HL-60 (cell line): ENCODE measurements around the gene MPP3.

Experiments used
- DNase-seq, 2 experiments: peaks; one replicate each; pipeline ENCODE4 v3.0.0-alpha.2; 2010 to 2020; ENCODE audit warnings: low read depth in 1 of 2, low spot score in 1 of 2
- H3K27ac ChIP-seq: fragments of 250-450 bp; sonication (Bioruptor Pico); replicated peaks from 2 replicates; pipeline ENCODE4 v1.5.1; 2020; ENCODE audit warnings: mild to moderate bottlenecking, moderate library complexity
- H3K27me3 ChIP-seq: fragments of 250-450 bp; sonication (Bioruptor Pico); 2 replicates; pipeline ENCODE4 v1.5.1; 2021; ENCODE audit warnings: mild to moderate bottlenecking, moderate library complexity; ENCODE audit not compliant: insufficient read depth, poor library complexity, severe bottlenecking
- H3K4me3 ChIP-seq: replicated peaks from 2 replicates; pipeline ENCODE4 v1.5.1; 2011; ENCODE audit warnings: mild to moderate bottlenecking, control low read depth, low read length; ENCODE audit not compliant: insufficient read depth
- GABPA ChIP-seq: IDR thresholded peaks from 2 replicates; pipeline ENCODE4 v1.6.1; 2012; ENCODE audit warnings: low read depth
- POLR2AphosphoS5 ChIP-seq: IDR thresholded peaks from 2 replicates; pipeline ENCODE4 v1.6.1; 2012; ENCODE audit warnings: low read depth
- SPI1 ChIP-seq: IDR thresholded peaks from 2 replicates; pipeline ENCODE4 v1.6.1; 2012; ENCODE audit warnings: low read depth, mild to moderate bottlenecking, borderline replicate concordance
- TF ChIP-seq, protein P1 (sequence below): IDR thresholded peaks from 2 replicates; pipeline ENCODE4 v1.6.1; 2012; ENCODE audit warnings: low read depth; ENCODE audit not compliant: insufficient replicate concordance
- TF ChIP-seq, protein P2 (sequence below): IDR thresholded peaks from one replicate; pipeline ENCODE4 v1.5.1; 2011; ENCODE audit warnings: low read length, control low read depth, inconsistent platforms; ENCODE audit not compliant: insufficient read depth

Gene MPP3

DNA sequence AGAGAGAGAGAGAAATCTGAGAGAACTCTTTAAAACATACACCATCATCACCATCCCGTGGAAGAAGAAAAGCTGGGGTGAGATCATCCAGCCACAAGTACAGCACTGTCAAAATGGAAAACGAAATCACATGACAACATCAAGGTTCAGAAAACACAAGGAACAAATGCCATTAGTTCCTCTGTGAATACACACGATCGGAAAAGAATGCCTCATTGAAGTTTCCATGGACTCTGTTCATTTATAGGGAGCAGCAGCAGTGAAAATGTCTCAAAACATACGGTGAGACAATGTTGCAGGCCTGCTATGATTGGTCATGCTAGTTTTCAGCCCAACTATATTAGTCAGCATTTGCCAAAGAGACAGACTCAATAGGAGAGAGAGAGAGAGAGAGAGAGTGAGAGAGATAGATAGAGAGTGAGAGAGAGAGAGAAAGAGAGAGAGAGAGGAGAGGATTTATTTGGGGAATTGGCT is 48.3 kb downstream of the MPP3 start:
- no peak for DNase-seq
- Histone ChIP-seq H3K27ac (no peak overlapping the region), H3K4me3 (no peak overlapping the region), H3K27me3 (no peaks in the 10 kb centered on the region)
- TF ChIP-seq, protein P1, sequence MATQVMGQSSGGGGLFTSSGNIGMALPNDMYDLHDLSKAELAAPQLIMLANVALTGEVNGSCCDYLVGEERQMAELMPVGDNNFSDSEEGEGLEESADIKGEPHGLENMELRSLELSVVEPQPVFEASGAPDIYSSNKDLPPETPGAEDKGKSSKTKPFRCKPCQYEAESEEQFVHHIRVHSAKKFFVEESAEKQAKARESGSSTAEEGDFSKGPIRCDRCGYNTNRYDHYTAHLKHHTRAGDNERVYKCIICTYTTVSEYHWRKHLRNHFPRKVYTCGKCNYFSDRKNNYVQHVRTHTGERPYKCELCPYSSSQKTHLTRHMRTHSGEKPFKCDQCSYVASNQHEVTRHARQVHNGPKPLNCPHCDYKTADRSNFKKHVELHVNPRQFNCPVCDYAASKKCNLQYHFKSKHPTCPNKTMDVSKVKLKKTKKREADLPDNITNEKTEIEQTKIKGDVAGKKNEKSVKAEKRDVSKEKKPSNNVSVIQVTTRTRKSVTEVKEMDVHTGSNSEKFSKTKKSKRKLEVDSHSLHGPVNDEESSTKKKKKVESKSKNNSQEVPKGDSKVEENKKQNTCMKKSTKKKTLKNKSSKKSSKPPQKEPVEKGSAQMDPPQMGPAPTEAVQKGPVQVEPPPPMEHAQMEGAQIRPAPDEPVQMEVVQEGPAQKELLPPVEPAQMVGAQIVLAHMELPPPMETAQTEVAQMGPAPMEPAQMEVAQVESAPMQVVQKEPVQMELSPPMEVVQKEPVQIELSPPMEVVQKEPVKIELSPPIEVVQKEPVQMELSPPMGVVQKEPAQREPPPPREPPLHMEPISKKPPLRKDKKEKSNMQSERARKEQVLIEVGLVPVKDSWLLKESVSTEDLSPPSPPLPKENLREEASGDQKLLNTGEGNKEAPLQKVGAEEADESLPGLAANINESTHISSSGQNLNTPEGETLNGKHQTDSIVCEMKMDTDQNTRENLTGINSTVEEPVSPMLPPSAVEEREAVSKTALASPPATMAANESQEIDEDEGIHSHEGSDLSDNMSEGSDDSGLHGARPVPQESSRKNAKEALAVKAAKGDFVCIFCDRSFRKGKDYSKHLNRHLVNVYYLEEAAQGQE, result no peak
- TF ChIP-seq SPI1 (no peak), POLR2AphosphoS5 (no peak), GABPA (no peak)
- TF ChIP-seq, protein P2, sequence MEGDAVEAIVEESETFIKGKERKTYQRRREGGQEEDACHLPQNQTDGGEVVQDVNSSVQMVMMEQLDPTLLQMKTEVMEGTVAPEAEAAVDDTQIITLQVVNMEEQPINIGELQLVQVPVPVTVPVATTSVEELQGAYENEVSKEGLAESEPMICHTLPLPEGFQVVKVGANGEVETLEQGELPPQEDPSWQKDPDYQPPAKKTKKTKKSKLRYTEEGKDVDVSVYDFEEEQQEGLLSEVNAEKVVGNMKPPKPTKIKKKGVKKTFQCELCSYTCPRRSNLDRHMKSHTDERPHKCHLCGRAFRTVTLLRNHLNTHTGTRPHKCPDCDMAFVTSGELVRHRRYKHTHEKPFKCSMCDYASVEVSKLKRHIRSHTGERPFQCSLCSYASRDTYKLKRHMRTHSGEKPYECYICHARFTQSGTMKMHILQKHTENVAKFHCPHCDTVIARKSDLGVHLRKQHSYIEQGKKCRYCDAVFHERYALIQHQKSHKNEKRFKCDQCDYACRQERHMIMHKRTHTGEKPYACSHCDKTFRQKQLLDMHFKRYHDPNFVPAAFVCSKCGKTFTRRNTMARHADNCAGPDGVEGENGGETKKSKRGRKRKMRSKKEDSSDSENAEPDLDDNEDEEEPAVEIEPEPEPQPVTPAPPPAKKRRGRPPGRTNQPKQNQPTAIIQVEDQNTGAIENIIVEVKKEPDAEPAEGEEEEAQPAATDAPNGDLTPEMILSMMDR, result no peak

DNA sequence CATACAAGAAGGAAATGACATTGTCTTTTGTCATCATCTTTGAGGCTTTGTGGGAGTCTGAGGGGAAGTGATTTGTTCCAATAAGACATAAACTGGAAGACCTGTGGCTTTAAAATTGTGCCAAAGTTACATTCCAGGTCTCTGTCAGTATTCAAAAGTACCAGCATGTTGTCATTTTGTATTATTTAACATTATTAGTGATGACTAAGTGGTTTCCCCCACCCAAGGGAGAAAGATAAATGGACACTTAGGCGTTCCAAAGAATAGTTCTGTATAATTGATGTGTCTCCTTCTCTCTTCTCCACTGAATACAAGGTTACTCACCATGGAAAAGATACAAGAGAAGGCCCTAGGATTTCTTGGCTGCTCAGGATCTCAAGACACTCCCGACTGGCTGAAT is 48.9 kb downstream of the MPP3 start:
- Histone ChIP-seq H3K27me3 (no peaks in the 10 kb centered on the region), H3K27ac (no peak overlapping the region), H3K4me3 (no peak overlapping the region)
- DNase-seq, result no peak
- TF ChIP-seq POLR2AphosphoS5, result no peak
- TF ChIP-seq, protein P2, result no peak
- TF ChIP-seq GABPA, result no peak
- TF ChIP-seq, protein P1, result no peak
- no peak for TF ChIP-seq SPI1

DNA sequence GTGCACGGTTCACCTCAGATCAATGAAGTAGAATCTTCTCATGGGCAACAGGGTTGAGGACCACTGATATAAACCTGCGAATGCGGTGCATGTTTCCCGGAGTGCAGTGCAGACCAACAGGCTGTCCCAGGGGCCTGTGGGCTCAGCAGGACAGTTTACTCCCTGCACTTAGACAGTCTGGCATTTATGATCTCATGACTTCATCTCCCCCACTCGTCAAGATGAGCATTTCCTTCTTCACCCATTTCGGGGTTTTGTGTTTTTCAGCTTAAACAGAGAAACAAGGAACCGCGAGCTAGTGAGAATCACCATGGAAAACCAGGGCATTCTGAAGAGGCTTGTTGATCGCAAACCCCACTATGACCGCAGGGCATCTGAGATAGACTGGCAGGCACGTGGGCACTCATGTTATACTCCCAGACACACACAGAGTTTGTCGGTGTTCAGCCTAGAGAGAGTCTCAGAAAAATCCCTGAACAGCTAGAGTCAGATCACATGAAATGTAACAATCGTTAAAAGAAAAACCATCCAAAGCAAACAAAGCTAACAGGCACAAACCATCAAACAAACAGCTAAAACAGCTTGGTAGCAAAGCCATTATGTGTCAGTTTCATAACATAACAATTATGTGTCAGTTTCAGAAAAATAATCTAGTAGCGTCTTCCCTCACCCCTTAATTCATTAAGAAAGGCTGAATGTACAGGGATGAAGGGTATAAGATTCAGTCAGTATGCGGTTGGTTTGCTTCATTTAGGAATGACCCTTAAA is 49.8 kb downstream of the MPP3 start:
- H3K27ac ChIP-seq, result no peak overlapping the region
- TF ChIP-seq, protein P1, result no peak
- TF ChIP-seq, protein P2, result no peak
- TF ChIP-seq GABPA (no peak), SPI1 (no peak), POLR2AphosphoS5 (no peak)
- H3K4me3 ChIP-seq, result no peak overlapping the region
- no peaks in the 10 kb centered on the region for H3K27me3 ChIP-seq
- DNase-seq, result no peak
